Thymus (tissue), 14 donors: ENCODE measurements around the gene PRDM7. TPM values are rescaled to one million over a fixed set of nuclear protein-coding genes. Genes with fewer than 3 reads are reported as not detected.
"Not testable (repeated sequence)": the region's sequence is repeated elsewhere in the genome, so short reads cannot be mapped to it uniquely, and the experiment has no call there.

ENCODE experiments used
- DNase-seq, 9 donors: peaks; one replicate each; pipeline ENCODE4 v3.0.0-alpha.2; 2013; ENCODE audit warnings: low spot score in 9 of 9, low read depth in 6 of 9, missing footprints in 1 of 9
- H3K27ac ChIP-seq, 2 donors: one replicate each; pipeline ENCODE4 v1.5.1; 2013; ENCODE audit warnings: control low read depth in 1 of 2, low read depth in 1 of 2, low read length in 1 of 2, mild to moderate bottlenecking in 1 of 2, moderate library complexity in 1 of 2
- H3K27me3 ChIP-seq, 2 donors: one replicate each; pipeline ENCODE4 v1.5.1; 2013; ENCODE audit warnings: low read length in 1 of 2; ENCODE audit not compliant: control insufficient read depth in 2 of 2, insufficient read depth in 1 of 2
- H3K36me3 ChIP-seq, 2 donors: one replicate each; pipeline ENCODE4 v1.5.1; 2013; ENCODE audit warnings: low read length in 1 of 2, mild to moderate bottlenecking in 1 of 2, moderate library complexity in 1 of 2; ENCODE audit not compliant: control insufficient read depth in 2 of 2, insufficient read depth in 2 of 2
- H3K4me1 ChIP-seq, 2 donors: one replicate each; pipeline ENCODE4 v1.5.1; 2013; ENCODE audit warnings: low read length in 2 of 2; ENCODE audit not compliant: control insufficient read depth in 2 of 2, insufficient read depth in 2 of 2
- H3K4me3 ChIP-seq, 2 donors: one replicate each; pipeline ENCODE4 v1.5.1; 2013; ENCODE audit warnings: low read length in 2 of 2, control low read depth in 1 of 2, mild to moderate bottlenecking in 1 of 2
- H3K9me3 ChIP-seq, 2 donors: one replicate each; pipeline ENCODE4 v1.5.1; 2013; ENCODE audit warnings: low read length in 1 of 2, mild to moderate bottlenecking in 1 of 2; ENCODE audit not compliant: control insufficient read depth in 2 of 2, insufficient read depth in 1 of 2
- WGBS: extraction: QIAGEN DNeasy Blood & Tissue Kit; methylation state at CpG from one replicate; pipeline ENCODE4 v1.1.7; 2013; 5-methylcytosine and 5-hydroxymethylcytosine counted together
- long read RNA-seq, 10 donors: transcript quantifications; one replicate each; lab custom pipeline, GENCODE V29; 2026
- polyA plus RNA-seq: library from polyadenylated mRNA; stranded (reverse); fragments of 200-250 nt; gene quantifications from one replicate; pipeline ENCODE4 v1.2.3, GENCODE V29; 2013
- total RNA-seq: library from RNA; stranded (reverse); fragments of 120-200 nt; gene quantifications from one replicate; pipeline ENCODE4 v1.2.4, GENCODE V29; 2013
- donor health status: healthy.

The PRDM7 gene
- total RNA-seq = not detected
- polyA plus RNA-seq = 0.09 TPM
- long read RNA-seq, donor 1 = 0 reads
- long read RNA-seq, donor 2 = 0 reads
- long read RNA-seq, donor 3 = 0 reads
- long read RNA-seq, donor 4 = 0 reads
- long read RNA-seq, donor 5 = 0 reads
- long read RNA-seq, donor 6 = 0 reads
- long read RNA-seq, donor 7 = 0 reads
- long read RNA-seq, donor 8 = 0 reads
- long read RNA-seq, donor 9 = 0 reads
- long read RNA-seq, donor 10 = 0 reads

DNA sequence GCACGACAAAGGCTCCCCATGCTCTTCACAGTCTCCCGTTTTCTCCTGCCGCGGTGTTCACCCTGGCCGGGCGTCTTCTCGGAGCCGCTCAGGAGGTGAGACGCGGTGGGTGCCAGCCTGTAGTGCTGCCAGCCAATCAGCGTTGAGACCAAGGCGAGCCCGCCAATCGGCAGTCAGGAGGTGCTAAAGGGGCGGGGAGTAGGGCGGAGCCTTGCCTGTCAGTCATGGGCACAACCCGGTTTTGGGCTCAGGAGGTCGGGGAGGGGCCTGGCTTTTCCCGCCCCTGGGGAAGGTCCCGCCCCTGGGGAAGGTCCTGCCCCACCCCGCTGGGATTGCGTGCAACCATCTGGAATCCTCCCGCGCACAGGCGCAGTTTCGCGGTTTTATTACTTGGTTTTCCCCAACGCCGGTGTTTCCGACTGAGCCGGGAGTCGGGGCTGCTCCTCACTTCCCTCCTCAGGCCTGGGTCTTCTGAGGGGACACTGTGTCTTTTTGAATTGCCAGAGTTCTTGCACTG, at the start of gene PRDM7:
Gene PRDM7, minus strand, starts transcription at position 92 of the 517 bp plus-strand sequence. CDS start 1,421 bp downstream, outside the sequence.
- Histone ChIP-seq H3K27me3 (peaks cover 3 to 29% of the 10 kb centered on the region in 2 donors), H3K9me3 (peaks cover 0 to 6% of the 10 kb centered on the region in 2 donors), H3K4me3 (peak within 1 kb of the TSS; percentile 30 to 44), H3K36me3 (no peaks in the 10 kb centered on the region), H3K4me1 (peaks cover 12 to 16% of the 10 kb centered on the region in 2 donors), H3K27ac (peak within 1 kb of the TSS in 1 of 2 donors; percentile 32)
- DNase-seq = peak; percentile 64 to 90 (median 89)
- 2% methylated on average over 32 of the region's 32 CpGs for WGBS

DNA sequence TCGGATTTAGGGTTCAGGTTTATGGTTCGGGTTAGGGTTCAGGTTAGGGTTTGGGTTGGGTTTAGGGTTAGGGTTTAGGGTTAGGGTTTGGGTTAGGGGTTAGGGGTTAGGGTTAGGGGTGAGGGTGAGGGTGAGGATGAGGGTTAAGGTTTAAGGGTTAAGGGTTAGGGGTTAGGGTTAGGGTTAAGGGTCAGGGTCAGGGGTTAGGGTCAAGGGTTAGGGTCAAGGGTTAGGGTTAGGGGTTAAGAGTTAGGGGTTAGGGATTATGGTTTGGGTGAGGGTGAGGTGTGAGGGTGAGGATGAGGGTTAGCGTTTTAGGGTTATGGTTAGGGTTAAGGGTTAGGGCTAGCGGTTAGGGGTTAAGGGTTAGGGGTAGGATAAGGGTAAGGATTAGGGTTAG, 44.7 kb upstream of the PRDM7 start:
- not testable (repeated sequence) for H3K27me3 ChIP-seq, DNase-seq, H3K9me3 ChIP-seq, H3K4me1 ChIP-seq, H3K36me3 ChIP-seq, H3K27ac ChIP-seq, H3K4me3 ChIP-seq
- WGBS = 100% methylated on average over 1 of the region's 4 CpGs

- not testable (repeated sequence) for DNase-seq, H3K4me3 ChIP-seq, H3K36me3 ChIP-seq, H3K9me3 ChIP-seq, H3K27ac ChIP-seq, H3K4me1 ChIP-seq, H3K27me3 ChIP-seq
- 100% methylated on average over 1 of the region's 6 CpGs for WGBS
Measured at GRCh38 chr16:90107617-90108016, 30.5 kb upstream of the PRDM7 start.

DNA sequence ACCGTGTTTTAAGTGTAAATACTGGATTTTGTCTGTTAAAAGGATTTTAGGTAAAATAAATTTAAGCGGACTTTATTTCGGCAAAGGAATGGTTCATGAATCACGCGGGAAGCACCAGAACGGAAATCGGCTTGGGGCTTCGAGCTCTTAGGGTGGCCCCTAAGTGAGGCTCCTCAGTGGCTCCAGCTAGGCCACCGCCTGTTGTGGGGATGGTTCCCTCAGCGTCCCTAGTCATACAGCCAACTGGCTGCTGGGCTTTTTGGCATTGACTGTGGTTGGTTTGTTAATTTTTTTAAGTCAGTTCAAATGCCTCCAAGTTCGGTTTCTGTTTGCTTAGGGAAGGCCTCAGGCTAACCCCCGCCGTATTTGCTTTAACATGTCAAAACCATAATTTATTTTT, 29.9 kb upstream of the PRDM7 start:
- not testable (repeated sequence) for H3K36me3 ChIP-seq, H3K9me3 ChIP-seq, H3K27me3 ChIP-seq, H3K4me1 ChIP-seq, H3K27ac ChIP-seq, H3K4me3 ChIP-seq, DNase-seq
- WGBS = 97% methylated on average over 8 of the region's 13 CpGs

GRCh38 chr16:90106271-90106670, 29.1 kb upstream of the PRDM7 start:
- WGBS = 38% methylated on average over 31 of the region's 32 CpGs
- peak in 1 of 9 donors; percentile 26 for DNase-seq
- H3K36me3 ChIP-seq, H3K9me3 ChIP-seq, H3K4me1 ChIP-seq, H3K4me3 ChIP-seq, H3K27me3 ChIP-seq, H3K27ac ChIP-seq: not testable (repeated sequence)

GRCh38 chr16:90104725-90105124, 27.6 kb upstream of the PRDM7 start:
- H3K4me3 ChIP-seq, H3K4me1 ChIP-seq, DNase-seq, H3K36me3 ChIP-seq, H3K9me3 ChIP-seq, H3K27me3 ChIP-seq, H3K27ac ChIP-seq: not testable (repeated sequence)
- whole genome bisulfite sequencing = 89% methylated on average over 13 of the region's 13 CpGs

GRCh38 chr16:90102086-90102884, 25.2 kb upstream of the PRDM7 start:
- not testable (repeated sequence) for H3K27me3 ChIP-seq, H3K4me3 ChIP-seq, H3K36me3 ChIP-seq, DNase-seq, H3K27ac ChIP-seq, H3K4me1 ChIP-seq, H3K9me3 ChIP-seq
- WGBS = 92% methylated on average over 11 of the region's 12 CpGs

GRCh38 chr16:90101332-90101731, 24.2 kb upstream of the PRDM7 start:
- not testable (repeated sequence) for H3K27me3 ChIP-seq, H3K9me3 ChIP-seq, H3K4me1 ChIP-seq, H3K27ac ChIP-seq, DNase-seq, H3K36me3 ChIP-seq, H3K4me3 ChIP-seq
- 94% methylated on average over 10 of the region's 11 CpGs for WGBS

DNA sequence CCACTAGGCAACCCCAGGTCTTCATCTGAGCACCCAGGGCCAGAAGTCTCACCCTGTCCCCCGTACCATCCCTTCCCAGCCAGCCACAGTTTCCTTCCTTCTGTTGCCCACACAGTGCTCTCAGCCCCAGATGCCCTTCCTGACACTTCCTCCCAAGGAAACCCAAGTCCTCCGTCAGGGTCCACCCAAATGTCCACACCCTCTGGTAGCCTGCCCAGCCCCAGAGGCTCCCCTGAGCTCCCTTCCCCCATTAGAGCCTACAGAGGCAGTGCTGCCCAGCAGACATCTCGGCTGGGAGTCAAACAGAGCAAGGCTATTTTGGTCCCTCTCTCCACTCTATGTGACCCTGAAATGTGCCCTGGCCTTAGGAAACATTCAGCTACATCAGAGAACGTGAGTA, 23.7 kb upstream of the PRDM7 start:
- DNase-seq, H3K4me1 ChIP-seq: not testable (repeated sequence)
- WGBS = no CpG with 5 or more reads among the region's 4 CpGs

More for the DNA sequence above, 23.7 kb upstream of the PRDM7 start:
- H3K36me3 ChIP-seq, H3K27ac ChIP-seq, H3K9me3 ChIP-seq, H3K4me3 ChIP-seq, H3K27me3 ChIP-seq: not testable (repeated sequence)
